Putamen (tissue), 1 donor: ENCODE data around the gene XPA.
A peak's percentile ranks its signal among the peaks of the same experiment; 100 is the strongest.
"Not testable (repeated sequence)": the region's sequence is repeated elsewhere in the genome, so short reads cannot be mapped to it uniquely, and the experiment has no call there.

Experiments used
- DNase-seq: peaks from one replicate; pipeline ENCODE4 v3.0.0-alpha.2; 2016; ENCODE audit warnings: low spot score

Gene XPA

DNA sequence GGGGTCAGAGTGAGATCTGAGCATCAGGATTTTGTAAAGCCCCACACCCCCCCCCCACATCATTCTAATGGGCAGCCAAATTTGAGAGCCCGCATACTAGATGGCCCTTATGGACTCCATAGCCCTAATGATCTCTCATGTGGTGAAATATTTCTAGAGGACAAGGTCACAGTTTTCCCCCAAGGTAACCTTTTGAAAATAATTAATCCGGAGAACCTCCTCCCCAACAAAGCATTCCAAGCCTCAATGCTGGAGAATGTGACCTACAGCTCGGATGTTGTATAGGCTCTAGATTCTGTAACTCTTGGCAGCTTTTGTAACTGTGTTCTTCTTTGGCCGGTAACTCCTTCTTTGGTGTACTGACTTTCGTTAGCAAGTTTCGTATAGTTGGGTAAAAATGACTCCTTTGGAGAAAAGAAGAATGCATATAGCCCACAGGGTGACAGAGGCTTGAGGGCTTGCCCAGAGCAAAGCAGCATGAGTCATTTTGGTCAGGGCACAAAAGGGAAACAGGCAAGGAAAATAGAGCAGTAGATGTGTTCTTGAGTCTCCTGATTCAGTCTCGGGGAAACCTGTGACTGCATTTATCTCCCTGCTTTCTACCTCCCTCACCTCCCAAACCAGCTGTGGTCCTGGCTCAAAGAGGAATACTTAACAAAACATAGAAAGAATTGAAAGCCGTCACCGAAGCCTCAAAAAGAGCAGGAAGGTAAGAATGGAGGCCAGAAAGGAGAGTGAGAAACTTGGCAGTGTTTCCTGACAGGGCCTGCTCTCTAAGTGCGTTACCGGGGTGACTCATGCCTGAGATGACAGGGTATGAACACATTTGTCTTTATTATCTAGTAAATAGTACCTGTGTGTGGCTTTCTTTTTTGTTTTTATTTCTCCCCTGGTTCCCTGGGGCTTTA, 6.6 kb upstream of the XPA start:
- no peak for DNase-seq

DNA sequence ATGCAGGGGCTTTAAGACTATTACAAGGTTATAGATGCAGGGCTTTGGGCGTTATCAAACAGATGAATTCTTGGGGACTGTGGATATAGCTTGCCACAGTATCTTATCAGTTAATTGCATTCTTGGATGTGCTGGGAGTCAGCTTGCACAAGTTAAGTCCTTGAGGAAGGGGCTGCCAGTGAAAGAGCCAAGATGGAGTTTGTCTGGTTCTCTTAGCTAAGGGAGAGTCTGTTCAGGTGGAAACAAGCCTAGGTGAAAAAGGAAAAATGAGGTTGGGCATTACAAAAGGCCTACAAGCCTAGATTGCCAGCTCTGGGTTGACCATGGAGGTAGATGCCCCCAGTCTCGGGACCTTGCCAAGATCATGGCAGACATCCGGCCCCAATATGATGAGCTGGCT, 2.7 kb upstream of the XPA start:
- DNase-seq = not testable (repeated sequence)

DNA sequence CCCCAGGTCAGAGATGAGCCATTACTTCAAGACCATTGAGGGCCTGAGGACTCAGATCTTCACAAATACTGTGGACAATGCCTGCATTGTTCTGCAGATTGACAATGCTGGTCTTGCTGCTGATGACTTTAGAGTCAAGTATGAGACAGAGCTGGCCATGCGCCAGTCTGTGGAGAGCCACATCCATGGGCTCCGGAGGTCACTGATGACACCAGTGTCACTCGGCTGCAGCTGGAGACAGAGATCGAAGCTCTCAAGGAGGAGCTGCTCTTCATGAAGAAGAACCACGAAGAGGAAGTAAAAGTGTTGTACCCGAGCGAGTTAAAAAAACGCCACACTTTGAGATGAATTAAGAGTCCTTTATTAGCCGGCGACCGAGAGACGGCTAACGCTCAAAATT, 2.1 kb upstream of the XPA start:
- peak; percentile 66 for DNase-seq

DNA sequence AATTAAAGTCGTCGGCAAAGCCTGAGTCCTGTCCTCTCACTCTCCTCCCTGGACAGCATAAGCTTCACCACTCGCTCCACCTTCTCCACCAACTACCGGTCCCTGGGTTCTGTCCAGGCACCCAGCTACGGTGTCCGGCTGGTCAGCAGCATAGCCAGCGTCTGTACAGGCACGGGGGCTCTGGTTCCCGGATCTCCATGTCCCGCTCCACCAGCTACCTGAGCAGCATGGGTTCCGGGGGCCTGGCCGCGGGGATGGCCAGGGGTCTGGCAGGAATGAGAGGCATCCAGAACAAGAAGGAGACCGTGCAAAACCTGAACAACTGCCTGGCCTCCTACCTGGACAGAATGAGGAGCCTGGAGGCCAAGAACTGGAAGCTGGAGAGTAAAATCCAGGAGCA, 1.7 kb upstream of the XPA start:
- DNase-seq = no peak

DNA sequence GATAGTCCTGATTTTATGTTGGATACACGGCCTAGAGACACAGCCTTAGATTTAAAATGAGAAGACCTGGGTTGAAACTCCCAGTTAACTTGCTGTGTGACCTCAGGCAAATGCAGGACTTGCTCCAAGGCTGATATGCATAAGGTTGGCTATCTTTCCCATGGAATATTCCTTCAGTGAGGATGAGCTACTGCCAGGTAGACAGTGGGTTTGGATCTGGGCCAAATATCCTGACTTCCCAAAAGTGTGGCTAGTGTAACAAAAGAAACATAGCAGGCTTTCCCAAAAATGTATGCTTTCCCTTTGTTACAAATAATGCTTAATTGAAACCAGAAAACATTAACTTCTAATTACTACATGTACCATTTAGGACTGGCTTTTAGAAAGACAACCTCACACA, 697 bp upstream of the XPA start:
- DNase-seq = no peak

DNA sequence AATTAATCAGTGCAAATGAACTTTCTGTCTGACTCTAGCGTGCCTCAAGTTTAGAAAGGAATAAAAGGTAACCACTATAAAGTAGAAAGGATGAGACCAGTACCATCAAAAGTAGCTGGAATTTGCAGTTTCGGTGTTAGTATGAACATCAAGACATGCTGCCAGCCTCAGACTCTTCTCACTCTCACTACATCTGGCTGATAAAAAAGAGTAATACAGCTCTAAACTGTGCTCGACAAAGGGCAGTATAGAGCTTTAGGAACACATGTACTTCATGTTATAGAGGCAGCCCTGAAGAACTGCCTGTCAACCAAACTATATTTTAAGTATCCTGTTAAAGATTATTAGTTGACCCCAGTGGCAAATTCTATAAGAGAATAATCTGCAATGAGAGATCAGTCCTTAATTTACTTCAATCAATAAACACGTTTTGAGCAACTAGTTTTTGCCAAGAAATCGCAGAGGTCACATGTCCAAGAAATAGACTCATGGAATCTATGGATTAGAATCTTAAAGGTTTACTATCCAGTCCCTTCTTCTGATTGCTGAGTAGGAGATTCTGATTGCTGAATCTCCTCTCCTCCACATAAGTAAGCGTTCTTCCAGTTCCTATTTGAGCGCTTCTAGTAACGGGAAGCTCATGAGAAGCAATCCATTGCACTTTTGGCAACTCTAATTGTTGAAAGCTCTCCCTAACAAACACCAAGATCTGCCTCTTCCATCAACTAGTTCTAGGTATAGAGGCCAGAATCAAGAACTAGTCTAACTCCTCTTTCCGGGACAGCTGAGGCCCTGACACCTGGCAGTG, 941 bp downstream of the XPA start:
- peak; percentile 22 for DNase-seq

DNA sequence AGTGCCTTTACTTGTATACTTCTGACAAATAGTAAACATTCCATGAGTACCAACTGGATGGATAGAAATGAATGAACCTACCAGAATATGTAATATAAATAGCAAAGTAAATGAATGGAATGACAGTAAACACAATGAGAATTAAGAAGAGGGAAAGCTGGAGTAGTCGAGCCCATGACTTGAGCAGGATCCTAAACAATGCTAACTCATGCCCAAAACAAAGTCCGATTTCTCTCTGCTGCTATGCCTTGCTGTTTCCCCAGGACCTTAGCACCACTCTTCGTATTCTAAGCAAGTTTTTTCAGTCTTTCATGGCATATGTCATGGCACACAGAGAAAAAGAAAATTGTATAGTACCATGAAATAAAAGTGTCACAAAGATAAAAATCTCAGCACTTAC, 1.8 kb downstream of the XPA start:
- DNase-seq = no peak

DNA sequence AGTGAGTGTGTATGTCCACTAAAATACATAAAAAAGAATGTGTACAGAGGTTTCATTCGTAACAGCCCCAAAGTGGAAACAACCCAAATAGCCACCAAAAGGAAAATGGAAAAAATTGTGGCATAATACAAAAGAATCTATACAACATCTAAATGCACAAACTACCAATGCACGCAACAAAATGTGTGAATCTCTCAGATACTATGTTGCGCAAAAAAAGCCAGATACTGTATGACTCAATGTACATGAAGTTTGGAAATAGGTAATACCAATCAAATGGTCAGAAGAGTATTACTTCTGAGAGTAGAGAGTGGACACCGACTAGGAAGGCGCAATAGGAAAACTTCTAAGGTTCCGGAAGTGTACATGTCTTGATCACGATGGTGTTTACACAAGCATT, 2.4 kb downstream of the XPA start:
- no peak for DNase-seq

DNA sequence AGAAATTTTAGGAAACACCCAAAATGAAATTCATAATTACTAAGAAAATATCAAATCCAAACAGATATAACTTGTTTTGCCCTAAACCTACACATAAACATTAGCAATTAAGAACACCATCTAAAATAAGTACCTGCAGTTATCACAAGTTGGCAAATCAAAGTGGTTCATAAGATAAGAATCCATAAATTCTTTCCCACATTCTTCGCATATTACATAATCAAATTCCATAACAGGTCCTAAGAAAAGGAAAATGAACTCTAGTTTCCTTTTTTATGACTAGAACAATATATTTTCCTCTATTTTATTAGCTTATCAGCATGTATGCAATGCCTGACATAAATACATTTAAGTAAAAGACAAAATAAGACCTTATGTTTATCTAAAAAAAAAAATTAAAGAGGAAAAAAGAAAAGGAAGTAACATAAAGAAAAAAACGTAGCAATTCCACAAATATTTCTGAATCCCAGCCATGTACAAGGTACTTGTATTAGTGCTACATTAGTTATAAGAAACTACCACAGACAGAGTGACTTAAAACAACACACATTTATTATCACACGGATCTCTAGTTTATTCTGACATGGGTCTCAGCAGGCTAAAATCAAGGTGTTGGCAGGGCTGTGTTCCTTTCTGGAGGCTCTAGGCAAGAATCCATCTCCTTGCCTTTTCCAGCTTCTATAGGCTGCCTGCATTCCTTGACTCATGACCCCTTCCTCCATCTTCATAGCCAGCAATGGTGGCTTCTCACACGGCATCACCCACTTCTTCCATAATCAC, 7.5 kb downstream of the XPA start:
- no peak for DNase-seq

DNA sequence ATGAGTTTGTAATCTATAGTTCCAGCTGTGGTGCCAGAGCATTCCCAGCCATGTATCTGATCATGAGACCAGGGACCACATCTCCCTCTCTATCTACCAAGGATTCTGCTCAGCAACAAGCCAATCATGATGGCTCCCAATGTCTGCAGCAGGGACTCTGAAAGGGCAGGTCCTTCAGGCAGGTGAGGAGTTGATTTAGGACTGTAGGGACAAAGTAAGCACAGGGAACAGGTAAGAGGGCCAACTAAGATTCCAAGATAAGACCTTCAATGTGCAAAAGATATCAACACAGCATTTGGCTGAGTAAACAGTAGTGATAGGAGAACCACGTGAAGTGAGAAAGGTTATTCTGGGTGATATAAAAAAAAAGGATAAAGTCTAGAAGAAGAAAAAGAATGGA, 8.5 kb downstream of the XPA start:
- no peak for DNase-seq

DNA sequence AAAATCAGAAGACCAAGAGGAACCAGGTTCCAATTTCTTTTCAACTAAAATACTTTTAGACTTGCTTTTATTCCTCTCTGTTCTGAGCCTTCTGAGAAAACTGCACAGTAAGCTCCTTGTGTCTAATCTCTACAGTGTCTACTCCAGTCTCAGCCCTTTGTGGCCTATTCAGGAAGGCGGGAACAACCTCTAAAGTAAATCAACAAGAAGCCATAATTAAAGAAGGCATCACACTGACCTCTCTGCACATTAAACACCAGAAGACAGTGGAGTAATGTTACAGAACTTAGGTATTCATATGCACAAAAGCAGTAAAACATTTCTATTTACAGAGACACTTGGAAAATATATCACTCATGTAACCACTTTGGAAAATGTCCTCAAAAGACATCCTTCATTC, 14.9 kb downstream of the XPA start:
- no peak for DNase-seq

DNA sequence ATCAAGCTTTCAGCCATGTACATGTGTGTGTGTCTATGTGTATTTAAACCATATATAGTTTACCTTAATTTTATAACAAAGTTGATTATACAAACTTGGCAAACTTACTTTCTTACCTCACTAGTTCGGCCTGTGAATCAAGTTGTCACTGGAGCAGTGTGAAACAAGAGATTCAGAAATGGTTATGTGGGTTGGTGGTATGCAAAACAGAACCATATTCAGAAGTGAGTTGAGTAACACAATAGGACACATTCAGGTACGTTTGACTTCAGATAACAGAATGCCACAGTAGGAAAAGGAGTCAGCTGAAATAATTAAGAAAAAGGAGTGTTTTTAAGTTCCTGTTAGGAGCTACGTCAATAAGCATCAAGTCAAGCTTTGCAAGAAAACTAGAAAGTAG, 21.5 kb downstream of the XPA start:
- no peak for DNase-seq

DNA sequence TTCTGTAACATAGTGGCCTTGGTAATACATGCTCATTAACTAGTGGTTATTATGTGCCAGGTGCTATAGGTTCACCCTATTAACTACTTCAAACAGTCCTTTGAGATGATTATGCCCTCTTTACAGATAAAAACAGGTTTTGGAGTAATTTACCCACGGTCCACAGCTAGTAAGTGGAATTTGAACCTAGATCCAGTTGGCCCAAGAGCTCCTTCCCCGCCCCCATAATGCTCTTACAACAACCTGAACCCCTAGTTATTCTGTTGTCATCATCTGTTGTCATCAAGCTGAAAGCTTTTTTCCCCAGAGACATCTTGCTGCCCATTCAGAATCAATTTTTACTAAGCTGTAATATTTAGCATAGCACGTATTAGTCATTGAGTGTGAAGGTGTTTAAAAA, 23.2 kb downstream of the XPA start:
- DNase-seq = no peak

DNA sequence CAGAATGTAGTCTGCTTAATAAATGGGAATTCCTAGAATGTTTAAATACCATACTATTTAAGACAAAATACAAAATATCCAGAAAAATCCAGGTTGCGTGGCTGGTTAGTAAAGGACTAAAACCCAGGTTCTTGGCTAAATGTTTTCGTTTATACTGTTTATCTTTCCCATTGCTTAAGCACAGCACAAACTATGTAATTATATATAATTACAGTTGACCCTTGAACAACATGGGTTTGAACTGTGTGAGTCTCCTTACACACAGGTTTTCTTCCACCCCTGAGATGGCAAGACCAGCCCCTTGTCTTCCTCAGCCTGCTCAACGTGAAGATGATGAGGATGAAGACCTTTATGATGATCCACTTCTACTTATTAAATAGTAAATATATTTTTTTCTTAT, 24.7 kb downstream of the XPA start:
- DNase-seq = no peak

DNA sequence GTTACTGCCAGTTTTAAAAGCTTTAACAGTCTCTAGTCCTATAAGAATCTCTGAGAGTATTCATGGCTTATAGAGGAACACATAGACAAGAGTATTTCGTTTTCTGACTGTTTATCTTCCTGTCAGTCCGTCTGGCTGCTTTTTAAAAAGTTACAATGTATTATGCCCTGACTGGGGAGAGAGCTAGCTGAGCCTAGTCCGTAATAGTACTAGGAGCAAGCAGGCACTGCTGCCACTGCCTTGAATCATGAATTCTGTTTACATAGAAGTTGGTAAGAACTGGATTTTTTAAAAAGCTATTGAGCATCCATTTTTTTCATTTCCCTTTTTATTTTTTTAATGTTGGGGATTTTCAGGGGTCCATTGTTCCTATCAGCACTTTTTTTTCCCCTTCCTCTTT, 26.6 kb downstream of the XPA start:
- no peak for DNase-seq

DNA sequence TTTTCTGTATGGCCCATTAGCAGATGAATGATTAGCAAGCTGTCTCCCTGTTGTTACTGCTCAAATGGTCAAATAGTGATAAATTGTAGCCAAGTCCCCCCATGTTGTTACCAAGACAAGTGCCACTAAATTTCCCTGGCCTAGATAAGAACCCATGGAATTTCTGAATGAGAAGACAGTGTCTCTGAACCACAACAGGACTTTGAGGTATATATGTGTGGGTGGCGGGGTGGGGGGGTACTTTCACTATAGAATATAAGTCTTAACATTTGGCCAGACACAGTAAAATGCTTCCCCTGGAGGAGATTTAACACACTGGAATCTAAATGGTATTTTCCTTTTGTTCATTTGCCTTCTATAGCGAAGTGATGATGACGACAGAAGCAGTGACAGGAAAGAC, 28.7 kb downstream of the XPA start:
- DNase-seq = no peak

DNA sequence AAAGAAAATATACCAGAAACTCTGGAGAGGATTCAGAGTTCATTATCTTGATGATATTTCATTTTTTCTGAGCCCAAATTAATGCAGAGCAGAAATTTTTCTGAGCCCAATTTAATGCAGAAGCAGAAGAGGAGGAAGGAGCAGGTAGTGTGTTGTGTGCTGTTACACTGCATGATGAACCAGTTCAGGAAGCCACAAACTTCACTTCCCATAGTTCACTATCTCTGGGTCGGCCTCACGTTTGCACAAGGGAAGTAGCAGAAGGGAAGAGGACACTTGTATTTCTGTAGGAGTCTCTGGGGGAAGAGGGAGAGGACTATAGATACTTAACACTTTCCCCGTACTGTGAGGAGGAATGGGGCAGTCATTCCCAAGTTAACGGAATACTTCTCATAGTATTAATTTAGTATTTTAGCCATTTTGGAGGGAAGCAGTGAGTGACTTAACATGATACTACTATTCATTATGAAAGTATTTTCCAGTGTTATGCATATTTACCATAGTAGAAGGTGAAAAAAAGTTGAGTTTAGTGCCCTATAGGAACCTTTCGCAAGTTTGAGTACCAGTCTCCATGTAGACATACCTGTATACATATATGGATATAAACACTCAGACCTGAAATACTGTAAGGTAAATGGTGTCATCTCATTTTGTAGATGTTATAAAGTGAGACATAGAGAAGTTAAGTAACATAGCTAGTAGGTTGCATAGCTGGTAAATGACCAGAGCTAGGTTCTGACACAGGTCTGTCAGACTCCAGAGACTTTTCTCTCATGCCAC, 30.0 kb downstream of the XPA start:
- DNase-seq = no peak

DNA sequence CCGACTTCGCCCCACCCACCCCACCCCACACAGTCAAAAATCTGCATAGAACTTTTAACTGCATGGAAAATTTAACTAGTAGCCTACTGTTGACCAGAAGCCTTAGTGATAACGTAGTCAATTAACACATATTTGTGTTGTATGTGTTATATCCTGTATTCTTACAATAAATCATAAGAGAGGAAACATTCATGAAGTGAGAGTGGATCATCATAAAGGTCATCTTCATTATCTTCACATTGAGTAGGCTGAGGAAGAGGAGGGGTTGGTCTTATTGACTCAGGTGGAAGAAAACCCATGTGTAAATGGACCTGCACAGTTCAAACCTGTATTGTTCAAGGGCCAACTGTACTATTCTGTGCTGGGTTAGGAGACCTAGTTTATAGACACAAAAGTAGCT, 31.4 kb downstream of the XPA start:
- no peak for DNase-seq

DNA sequence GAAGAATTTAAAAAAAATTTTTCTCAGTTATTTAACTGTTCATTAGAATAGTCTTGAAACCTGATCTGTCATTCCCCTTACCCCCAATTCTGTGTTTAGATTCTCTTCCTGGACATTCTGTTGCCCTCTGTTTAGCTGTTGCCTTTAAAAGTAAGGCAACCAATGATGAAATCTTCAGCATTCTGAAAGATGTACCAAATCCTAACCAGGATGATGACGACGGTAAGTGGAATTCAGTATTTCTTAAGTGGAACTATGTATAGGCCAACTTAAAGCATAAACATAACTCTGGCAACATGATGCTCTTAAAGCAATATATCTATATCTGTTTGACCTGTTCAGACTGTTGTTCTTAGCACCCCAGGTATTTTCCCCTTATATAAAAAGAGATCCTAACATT, 36.3 kb downstream of the XPA start:
- no peak for DNase-seq

DNA sequence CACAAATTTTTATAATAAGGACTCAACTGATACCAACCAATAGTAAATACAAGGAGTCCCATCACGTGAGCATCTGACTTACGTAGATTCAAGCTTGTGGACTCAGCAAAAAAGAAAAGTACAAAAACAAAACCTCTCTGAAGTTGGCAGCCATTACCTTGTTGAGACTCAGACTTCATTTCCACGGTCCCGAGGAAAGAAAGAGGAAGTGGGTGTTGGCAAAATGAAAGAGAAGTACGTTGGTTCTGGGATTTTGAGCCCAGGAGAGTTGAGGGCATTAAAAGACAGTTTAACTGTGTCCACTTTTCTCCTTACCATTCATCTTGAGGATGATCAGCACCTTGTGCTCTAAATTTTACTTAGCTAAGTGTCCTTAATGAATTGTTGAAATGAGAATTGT, 36.8 kb downstream of the XPA start:
- DNase-seq = no peak

DNA sequence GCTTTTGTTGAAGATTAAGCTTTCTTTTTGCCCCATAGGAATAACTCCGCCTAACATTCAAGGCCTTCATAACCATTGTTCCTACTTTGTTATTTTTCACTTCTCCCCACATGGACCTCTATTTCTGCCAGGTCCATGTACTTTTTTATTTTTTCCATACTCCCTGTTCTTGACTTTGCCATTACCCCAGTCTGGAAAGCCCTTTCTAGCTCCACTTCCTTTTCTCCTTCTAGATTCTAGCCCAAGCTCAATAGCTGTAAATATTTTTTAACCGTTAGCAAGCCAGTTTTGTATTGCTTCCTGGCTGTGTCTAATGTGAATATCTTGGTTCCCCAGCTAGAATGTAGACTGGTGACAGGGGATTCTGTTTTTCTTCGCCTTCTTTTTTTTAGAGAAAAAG, 37.4 kb downstream of the XPA start:
- no peak for DNase-seq

DNA sequence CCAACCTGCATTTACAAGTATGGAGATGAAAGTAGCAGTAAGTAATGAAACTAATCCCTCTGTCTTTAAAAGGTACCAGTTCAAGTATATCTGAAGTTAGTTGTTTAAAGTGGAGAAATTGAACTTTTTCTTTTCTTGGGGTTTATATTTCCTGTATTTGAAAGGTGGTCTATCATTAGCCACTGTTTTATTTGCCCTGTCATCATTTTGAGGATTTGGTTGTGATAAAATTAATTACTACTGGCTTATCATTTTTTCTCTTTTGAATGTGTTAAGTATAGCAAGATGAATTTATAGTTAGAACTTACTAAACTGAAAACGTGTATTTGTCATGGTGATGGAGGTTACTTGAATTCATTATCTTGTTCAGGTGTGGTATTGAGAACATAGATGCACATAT, 38.4 kb downstream of the XPA start:
- DNase-seq = no peak
